Measurements from ENCODE around the gene CEP95.
"Not testable (repeated sequence)": the region's sequence is repeated elsewhere in the genome, so short reads cannot be mapped to it uniquely, and the experiment has no call there.

CEP95 gene

DNA sequence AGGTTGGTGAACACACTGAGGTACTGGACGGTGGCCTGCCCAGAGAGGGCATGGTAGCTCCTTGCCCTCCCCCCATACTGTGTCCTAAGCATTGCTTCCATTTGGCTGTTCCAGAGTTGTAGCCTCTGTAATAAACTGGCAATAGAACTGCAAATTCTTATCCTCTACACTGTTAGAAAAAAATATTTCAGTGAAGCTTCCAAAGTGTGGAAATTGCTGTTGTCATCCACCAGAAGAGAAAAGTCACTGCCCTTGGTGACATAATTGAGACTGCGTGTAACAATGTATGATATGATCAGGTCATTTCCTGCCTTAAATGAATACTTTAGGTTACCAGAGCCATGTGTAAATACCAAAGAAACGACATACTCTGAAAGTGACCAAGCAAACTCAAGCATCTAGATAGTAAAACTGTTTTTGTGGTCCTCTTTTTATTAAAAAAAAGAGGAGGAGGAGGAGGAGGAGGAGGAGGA, 65.9 kb downstream of the CEP95 start:
- DNase-seq (ENCODE audit: low read depth in 2 of 2) = no peak

- no peak for DNase-seq (ENCODE audit: low read depth in 2 of 2)
Observed at GRCh38 chr17:64573214-64573613, 66.4 kb downstream of the CEP95 start.

GRCh38 chr17:64574646-64575045, 67.9 kb downstream of the CEP95 start:
- DNase-seq (ENCODE audit: low read depth in 2 of 2) = no peak

GRCh38 chr17:64575431-64575830, 68.7 kb downstream of the CEP95 start:
- no peak for DNase-seq (ENCODE audit: low read depth in 2 of 2)

DNA sequence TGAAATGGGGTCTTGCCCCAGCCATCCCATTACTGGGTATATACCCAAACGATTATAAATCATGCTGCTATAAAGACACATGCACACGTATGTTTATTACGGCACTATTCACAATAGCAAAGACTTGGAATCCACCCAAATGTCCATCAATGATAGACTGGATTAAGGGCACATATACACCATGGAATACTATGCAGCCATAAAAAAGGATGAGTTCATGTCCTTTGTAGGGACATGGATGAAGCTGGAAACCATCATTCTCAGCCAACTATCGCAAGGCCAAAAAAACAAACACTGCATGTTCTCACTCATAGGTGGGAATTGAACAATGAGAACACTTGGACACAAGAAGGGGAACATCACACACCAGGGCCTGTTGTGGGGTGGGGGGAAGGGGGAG, 70.2 kb downstream of the CEP95 start:
- not testable (repeated sequence) for DNase-seq (ENCODE audit: low read depth in 2 of 2)

- DNase-seq (ENCODE audit: low read depth in 2 of 2) = no peak
Observed at GRCh38 chr17:64579917-64580316, 73.1 kb downstream of the CEP95 start.

- DNase-seq (ENCODE audit: low read depth in 2 of 2) = no peak
Observed at GRCh38 chr17:64580384-64581315, 73.9 kb downstream of the CEP95 start.

DNA sequence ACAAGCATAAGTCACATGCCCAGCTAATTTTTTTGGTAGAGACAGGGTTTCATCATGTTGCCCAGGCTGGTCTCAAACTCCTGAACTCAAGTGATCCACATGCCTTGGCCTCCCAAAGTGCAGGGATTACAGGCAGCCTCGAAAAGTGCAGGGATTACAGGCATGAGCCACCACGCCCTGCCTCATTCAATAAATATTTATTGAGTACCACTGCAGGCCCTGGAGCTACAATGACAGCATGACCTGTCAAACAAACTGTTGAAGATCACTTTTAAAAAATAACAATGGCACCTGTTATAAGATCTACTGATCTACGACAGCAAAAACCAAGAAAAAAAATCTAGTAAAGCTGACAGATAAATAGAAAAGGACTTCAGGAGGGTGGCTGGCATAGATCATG, 76.3 kb downstream of the CEP95 start:
- DNase-seq (ENCODE audit: low read depth in 2 of 2) = no peak

DNA sequence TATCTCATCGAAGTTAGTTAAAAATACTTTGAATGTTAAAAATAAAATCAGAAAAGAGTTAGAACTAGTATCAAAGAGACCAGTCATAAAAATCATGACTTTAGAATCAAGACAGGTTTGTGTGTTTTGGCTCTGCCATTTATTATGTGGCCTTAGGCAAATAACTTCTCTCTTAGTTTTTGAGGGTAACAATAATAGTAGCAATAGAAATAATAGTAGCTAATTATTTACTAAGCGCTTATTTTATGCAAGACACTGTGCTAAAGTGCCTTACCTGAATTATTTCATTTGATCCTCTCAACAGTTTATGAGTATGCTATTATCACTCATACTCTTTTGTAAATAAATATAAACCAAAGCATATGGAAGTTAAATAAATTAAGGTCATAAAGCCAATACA, 78.4 kb downstream of the CEP95 start:
- no peak for DNase-seq (ENCODE audit: low read depth in 2 of 2)

Measured in stimulated activated CD8-positive, alpha-beta memory T cell treated with anti-CD3 and anti-CD28 coated beads, Interleukin-7, amount 100 ng/mL, for 4 hours (primary cell).